ENCODE results near the gene DHRS2.

DNA sequence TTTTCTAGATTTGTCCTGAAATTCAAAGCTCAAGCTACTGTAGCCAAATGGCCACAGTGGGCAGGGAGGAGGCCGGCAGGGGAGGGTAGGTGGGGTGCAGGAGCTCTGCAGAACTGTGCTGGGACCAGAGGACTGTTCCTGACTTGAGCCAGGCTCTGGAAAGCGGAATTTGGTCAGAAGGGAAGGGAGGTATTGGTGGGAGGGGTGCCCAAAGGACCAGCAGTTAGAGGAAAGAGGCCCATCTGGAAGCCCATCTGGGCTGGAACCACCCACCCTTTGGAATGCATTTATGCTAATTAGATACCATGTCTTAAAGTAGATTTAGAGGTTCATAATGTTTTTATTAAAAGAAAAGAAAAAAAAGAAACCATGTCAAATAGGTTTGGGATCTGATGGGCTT, 33.1 kb upstream of the DHRS2 start:
- TF ChIP-seq, protein P1, sequence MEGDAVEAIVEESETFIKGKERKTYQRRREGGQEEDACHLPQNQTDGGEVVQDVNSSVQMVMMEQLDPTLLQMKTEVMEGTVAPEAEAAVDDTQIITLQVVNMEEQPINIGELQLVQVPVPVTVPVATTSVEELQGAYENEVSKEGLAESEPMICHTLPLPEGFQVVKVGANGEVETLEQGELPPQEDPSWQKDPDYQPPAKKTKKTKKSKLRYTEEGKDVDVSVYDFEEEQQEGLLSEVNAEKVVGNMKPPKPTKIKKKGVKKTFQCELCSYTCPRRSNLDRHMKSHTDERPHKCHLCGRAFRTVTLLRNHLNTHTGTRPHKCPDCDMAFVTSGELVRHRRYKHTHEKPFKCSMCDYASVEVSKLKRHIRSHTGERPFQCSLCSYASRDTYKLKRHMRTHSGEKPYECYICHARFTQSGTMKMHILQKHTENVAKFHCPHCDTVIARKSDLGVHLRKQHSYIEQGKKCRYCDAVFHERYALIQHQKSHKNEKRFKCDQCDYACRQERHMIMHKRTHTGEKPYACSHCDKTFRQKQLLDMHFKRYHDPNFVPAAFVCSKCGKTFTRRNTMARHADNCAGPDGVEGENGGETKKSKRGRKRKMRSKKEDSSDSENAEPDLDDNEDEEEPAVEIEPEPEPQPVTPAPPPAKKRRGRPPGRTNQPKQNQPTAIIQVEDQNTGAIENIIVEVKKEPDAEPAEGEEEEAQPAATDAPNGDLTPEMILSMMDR (IDR thresholded peaks at IDR 0.05) = no peak
- TF ChIP-seq POLR2A (IDR thresholded peaks at IDR 0.05) = no peak
